GM12891 (cell line): ENCODE measurements around the gene FBN2.

Experiments
- PAX5 ChIP-seq: IDR thresholded peaks from 2 replicates; pipeline ENCODE4 v1.6.1; 2011; ENCODE audit warnings: low read length, moderate library complexity, mild to moderate bottlenecking; ENCODE audit not compliant: insufficient read depth, severe bottlenecking
- POLR2A ChIP-seq: IDR thresholded peaks from 2 replicates; pipeline ENCODE4 v1.6.1; 2011; ENCODE audit warnings: low read depth, low read length, control low read depth
- POLR2AphosphoS5 ChIP-seq: IDR thresholded peaks from 2 replicates; pipeline ENCODE4 v1.6.1; 2011; ENCODE audit warnings: low read depth, low read length, control low read depth
- TAF1 ChIP-seq: IDR thresholded peaks from 2 replicates; pipeline ENCODE4 v1.6.1; 2011; ENCODE audit warnings: low read depth, low read length, control low read depth

DNA sequence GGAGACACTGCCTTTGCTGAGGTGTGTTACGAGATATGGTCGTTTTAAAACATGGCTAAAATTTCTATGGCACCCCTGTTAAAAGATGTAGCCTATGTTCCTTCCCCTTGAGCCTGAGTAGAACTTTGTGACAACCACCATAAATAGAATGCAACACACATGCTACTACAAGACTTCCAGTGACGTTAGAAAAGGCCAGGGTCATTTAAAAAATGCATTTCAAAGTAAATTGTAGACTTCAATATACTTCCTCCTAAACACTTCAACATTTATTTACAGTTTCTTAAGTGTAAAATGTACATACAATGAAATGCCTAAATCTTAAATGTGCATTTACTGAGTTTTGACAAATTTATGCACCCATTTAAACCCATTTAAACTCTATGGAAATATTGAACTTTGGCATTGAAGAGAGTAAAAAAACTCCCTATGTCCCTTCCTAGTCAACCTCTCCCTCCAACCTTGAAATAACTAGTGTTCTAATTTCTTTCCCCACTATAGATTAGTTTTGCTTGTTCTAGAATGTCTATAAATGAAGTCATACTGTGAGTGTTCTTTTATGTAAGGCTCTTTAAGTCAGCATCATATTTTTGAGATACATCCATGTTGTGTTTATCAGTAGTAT, 294.0 kb downstream of the FBN2 start:
- TF ChIP-seq POLR2A, result no peak
- no peak for TF ChIP-seq POLR2AphosphoS5
- TF ChIP-seq PAX5, result no peak
- no peak for TF ChIP-seq TAF1
